Gastroesophageal sphincter (tissue), 3 donors: ENCODE results near the gene CAMK1G.

Experiments
- CTCF ChIP-seq, 4 experiments: fragments of 200-600 bp in 2 of 4; fragments of 450-650 bp in 2 of 4; sonication (generic) in 1 of 4; IDR thresholded peaks; one replicate each; pipeline ENCODE4 v1.5.1; 2017 to 2019; ENCODE audit warnings: antibody characterized with exemption in 4 of 4, mild to moderate bottlenecking in 2 of 4, moderate library complexity in 2 of 4
- EP300 ChIP-seq: sonication (generic); formaldehyde crosslinking; IDR thresholded peaks from one replicate; pipeline ENCODE4 v1.6.1; 2017; ENCODE audit warnings: antibody characterized with exemption, mild to moderate bottlenecking

- no peak for TF ChIP-seq CTCF (IDR thresholded peaks at IDR 0.05)
- no peak for TF ChIP-seq EP300
These were observed 6.2 kb upstream of the CAMK1G start for GRCh38 chr1:209577346-209577745.
